ENCODE measurements around the gene PPM1H.

PPM1H gene

GRCh38 chr12:62854024-62854423, 80.9 kb downstream of the PPM1H start:
- no peak overlapping the region for H3K9ac ChIP-seq (ENCODE audit: low read length)
- H4K20me1 ChIP-seq (ENCODE audit: insufficient read depth, low read length): no peaks in the 10 kb centered on the region
- H3K9me3 ChIP-seq (ENCODE audit: low read length): no peaks in the 10 kb centered on the region
- no peaks in the 10 kb centered on the region for H3K4me1 ChIP-seq (ENCODE audit: insufficient read depth, low read length, severe bottlenecking)
- no peak overlapping the region for H3K4me2 ChIP-seq (ENCODE audit: low read length)
- no peaks in the 10 kb centered on the region for H3K36me3 ChIP-seq (ENCODE audit: insufficient read depth, low read length)
- no peaks in the 10 kb centered on the region for H3K9me2 ChIP-seq (ENCODE audit: low read depth, low read length)
- H3K27ac ChIP-seq (ENCODE audit: low read depth, low read length, poor library complexity, severe bottlenecking): no peak overlapping the region
- no peaks in the 10 kb centered on the region for H3K79me2 ChIP-seq (ENCODE audit: insufficient read depth, low read length)
- H2AFZ ChIP-seq (ENCODE audit: low read length): no peak overlapping the region
- TF ChIP-seq, protein P1, sequence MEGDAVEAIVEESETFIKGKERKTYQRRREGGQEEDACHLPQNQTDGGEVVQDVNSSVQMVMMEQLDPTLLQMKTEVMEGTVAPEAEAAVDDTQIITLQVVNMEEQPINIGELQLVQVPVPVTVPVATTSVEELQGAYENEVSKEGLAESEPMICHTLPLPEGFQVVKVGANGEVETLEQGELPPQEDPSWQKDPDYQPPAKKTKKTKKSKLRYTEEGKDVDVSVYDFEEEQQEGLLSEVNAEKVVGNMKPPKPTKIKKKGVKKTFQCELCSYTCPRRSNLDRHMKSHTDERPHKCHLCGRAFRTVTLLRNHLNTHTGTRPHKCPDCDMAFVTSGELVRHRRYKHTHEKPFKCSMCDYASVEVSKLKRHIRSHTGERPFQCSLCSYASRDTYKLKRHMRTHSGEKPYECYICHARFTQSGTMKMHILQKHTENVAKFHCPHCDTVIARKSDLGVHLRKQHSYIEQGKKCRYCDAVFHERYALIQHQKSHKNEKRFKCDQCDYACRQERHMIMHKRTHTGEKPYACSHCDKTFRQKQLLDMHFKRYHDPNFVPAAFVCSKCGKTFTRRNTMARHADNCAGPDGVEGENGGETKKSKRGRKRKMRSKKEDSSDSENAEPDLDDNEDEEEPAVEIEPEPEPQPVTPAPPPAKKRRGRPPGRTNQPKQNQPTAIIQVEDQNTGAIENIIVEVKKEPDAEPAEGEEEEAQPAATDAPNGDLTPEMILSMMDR (IDR thresholded peaks at IDR 0.05; ENCODE audit: low read length): no peak
- no peak for TF ChIP-seq EZH2 (IDR thresholded peaks at IDR 0.05; ENCODE audit: borderline replicate concordance, low read length)
- H3F3A ChIP-seq (ENCODE audit: insufficient read depth, low read length): no peaks in the 10 kb centered on the region
- H3K27me3 ChIP-seq (ENCODE audit: insufficient read depth, low read length): no peaks in the 10 kb centered on the region
- H3K4me3 ChIP-seq (ENCODE audit: low read depth, low read length, poor library complexity, severe bottlenecking): no peak overlapping the region

DNA sequence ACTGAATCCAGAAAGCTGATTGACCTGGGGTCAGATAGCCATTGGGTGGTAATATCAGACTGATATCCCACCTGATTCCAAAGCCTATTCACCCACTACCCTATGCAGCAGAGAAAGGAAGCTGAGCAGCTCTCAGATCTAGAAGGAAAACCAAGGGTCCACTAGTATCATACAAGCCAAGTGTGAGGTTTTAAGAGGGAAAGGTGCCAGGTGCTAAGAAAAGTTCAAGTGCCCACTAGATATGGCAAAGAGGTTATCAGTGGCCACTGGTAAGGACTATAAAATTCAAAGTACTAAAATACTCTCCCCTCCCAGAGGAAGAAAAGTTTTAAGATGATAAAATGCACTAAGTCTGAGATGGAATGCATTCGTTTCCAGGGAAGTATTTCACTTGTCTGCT, 85.6 kb downstream of the PPM1H start:
- H3F3A ChIP-seq (ENCODE audit: insufficient read depth, low read length): no peaks in the 10 kb centered on the region
- no peaks in the 10 kb centered on the region for H3K4me1 ChIP-seq (ENCODE audit: insufficient read depth, low read length, severe bottlenecking)
- TF ChIP-seq, protein P1 (IDR thresholded peaks at IDR 0.05; ENCODE audit: low read length): no peak
- TF ChIP-seq EZH2 (IDR thresholded peaks at IDR 0.05; ENCODE audit: borderline replicate concordance, low read length): no peak
- no peak overlapping the region for H3K9ac ChIP-seq (ENCODE audit: low read length)
- H3K79me2 ChIP-seq (ENCODE audit: insufficient read depth, low read length): no peaks in the 10 kb centered on the region
- H3K27me3 ChIP-seq (ENCODE audit: insufficient read depth, low read length): no peaks in the 10 kb centered on the region
- no peak overlapping the region for H3K27ac ChIP-seq (ENCODE audit: low read depth, low read length, poor library complexity, severe bottlenecking)
- no peaks in the 10 kb centered on the region for H3K9me2 ChIP-seq (ENCODE audit: low read depth, low read length)
- H3K9me3 ChIP-seq (ENCODE audit: low read length): no peaks in the 10 kb centered on the region
- H3K4me3 ChIP-seq (ENCODE audit: low read depth, low read length, poor library complexity, severe bottlenecking): no peak overlapping the region
- H3K36me3 ChIP-seq (ENCODE audit: insufficient read depth, low read length): no peaks in the 10 kb centered on the region
- H3K4me2 ChIP-seq (ENCODE audit: low read length): no peak overlapping the region
- H2AFZ ChIP-seq (ENCODE audit: low read length): no peak overlapping the region
- H4K20me1 ChIP-seq (ENCODE audit: insufficient read depth, low read length): no peaks in the 10 kb centered on the region

DNA sequence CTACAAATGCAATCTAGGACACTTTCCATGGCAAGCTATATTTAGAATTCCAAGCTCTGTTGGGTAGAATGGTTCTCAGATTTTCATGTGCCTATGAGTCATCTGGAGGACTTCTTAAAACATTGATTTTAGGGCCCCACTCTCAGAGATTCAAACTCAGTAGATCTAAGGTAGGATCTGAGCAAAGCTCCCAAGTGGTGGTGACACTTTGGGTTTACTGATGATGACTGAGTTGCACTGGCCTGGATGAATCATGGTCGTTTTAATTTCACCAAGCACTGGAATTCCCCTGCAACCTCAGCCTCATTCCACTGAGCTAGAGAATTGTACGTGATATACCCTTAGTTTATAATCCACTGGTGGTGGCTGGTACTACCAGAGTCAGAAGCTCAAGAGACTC, 86.5 kb downstream of the PPM1H start:
- no peaks in the 10 kb centered on the region for H3K9me2 ChIP-seq (ENCODE audit: low read depth, low read length)
- H3K79me2 ChIP-seq (ENCODE audit: insufficient read depth, low read length): no peaks in the 10 kb centered on the region
- H3K36me3 ChIP-seq (ENCODE audit: insufficient read depth, low read length): no peaks in the 10 kb centered on the region
- H3F3A ChIP-seq (ENCODE audit: insufficient read depth, low read length): no peaks in the 10 kb centered on the region
- no peaks in the 10 kb centered on the region for H4K20me1 ChIP-seq (ENCODE audit: insufficient read depth, low read length)
- H3K27me3 ChIP-seq (ENCODE audit: insufficient read depth, low read length): no peaks in the 10 kb centered on the region
- no peak overlapping the region for H3K27ac ChIP-seq (ENCODE audit: low read depth, low read length, poor library complexity, severe bottlenecking)
- H2AFZ ChIP-seq (ENCODE audit: low read length): no peak overlapping the region
- no peak overlapping the region for H3K4me2 ChIP-seq (ENCODE audit: low read length)
- TF ChIP-seq EZH2 (IDR thresholded peaks at IDR 0.05; ENCODE audit: borderline replicate concordance, low read length): no peak
- TF ChIP-seq, protein P1 (IDR thresholded peaks at IDR 0.05; ENCODE audit: low read length): no peak
- H3K4me3 ChIP-seq (ENCODE audit: low read depth, low read length, poor library complexity, severe bottlenecking): no peak overlapping the region
- H3K4me1 ChIP-seq (ENCODE audit: insufficient read depth, low read length, severe bottlenecking): no peaks in the 10 kb centered on the region
- no peak overlapping the region for H3K9ac ChIP-seq (ENCODE audit: low read length)
- no peaks in the 10 kb centered on the region for H3K9me3 ChIP-seq (ENCODE audit: low read length)

All from OCI-LY1 (cell line).